ENCODE data around the gene CENPS. TPM values are rescaled to one million over a fixed set of nuclear protein-coding genes. Genes with fewer than 3 reads are reported as not detected.

CENPS gene
- total and polyA plus RNA-seq, 2 of the 8 experiments (the other 6 are each of a cell fraction or from before 2014, with no cell fraction given) = 7.8 to 20.3 TPM

DNA sequence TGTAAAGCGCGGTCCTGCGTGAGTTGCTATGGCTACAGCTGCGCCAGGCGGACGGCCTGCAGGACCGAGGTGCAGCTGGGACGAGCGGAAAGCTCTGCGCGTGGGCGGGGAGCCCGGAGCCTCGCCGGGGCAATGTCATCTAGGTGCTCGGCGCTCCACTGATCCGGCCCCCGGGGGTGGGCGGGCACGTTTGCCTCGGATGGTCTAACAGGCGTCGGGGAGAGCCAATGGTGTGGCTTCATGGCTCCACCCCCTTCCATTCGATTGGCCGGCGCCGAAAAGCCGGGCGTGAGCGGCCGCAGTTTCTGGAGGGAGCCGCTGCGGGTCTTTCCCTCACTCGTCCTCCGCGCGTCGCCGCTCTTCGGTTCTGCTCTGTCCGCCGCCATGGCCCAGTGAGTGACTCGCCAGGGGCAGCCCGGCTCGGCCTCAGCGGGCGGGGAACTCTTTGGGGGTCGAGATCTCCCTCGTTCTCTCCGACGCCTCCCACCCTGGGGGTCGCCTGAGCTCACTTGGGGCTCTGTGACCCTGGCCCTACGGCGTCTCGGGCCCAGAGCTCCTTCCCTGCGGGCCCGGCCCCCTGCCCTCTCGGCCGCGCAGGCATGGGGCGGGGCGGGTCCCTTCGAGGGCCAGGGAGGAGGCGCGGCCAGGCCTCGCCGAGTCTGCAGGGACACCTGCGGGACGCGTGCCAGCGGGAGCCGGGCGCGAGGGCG is 31.3 kb upstream of the CENPS start, which contains the start of gene PGD:
Gene PGD (plus strand): TSS at position 331 of the 710 bp plus-strand sequence. CDS start 54 bp downstream, at position 385.
- Histone ChIP-seq H4K91ac (replicated peaks; ENCODE audit: insufficient read length, low read length) (peak within 1 kb of the TSS; percentile 47), H3K4me2 (ENCODE audit: insufficient read depth in 1 of 2, low read depth in 2 of 2, low read length in 2 of 2) (peak within 1 kb of the TSS; percentile 82 to 91), H3K56ac (replicated peaks; ENCODE audit: insufficient read length, low read depth, low read length) (peak within 1 kb of the TSS; percentile 75), H3K18ac (ENCODE audit: extremely low read depth, low read length) (peak within 1 kb of the TSS; percentile 97), H2BK120ac (replicated peaks; ENCODE audit: low read depth, low read length) (no peak within 1 kb of the TSS), H4K20me1 (replicated peaks in 1 of 2; ENCODE audit: control insufficient read depth in 1 of 2, insufficient read depth in 2 of 2, low read length in 2 of 2) (peaks cover 3 to 6% of the 10 kb centered on the region in 2 experiments), H3K14ac (ENCODE audit: insufficient read length) (no peak within 1 kb of the TSS), H3K4me1 (replicated peaks in 1 of 4; ENCODE audit: control insufficient read depth in 3 of 4, insufficient read depth in 4 of 4, low read length in 3 of 4) (peaks cover 0 to 7% (median 5%) of the 10 kb centered on the region in 4 experiments; a peak in 5 of 7 replicates), H2BK15ac (ENCODE audit: low read length) (peak within 1 kb of the TSS; percentile 53; the same call in 1 of the 2 replicates), H3K23ac (ENCODE audit: insufficient read length) (no peak within 1 kb of the TSS), H2AFZ (ENCODE audit: low read length) (peak within 1 kb of the TSS; percentile 64; the same call in 1 of the 2 replicates), H2BK5ac (ENCODE audit: low read depth, low read length) (peak within 1 kb of the TSS; percentile 82), H3K36me3 (ENCODE audit: control insufficient read depth in 2 of 4, insufficient read depth in 4 of 4, low read length in 3 of 4) (peaks cover 5 to 30% (median 16%) of the 10 kb centered on the region in 4 experiments), H3K79me2 (ENCODE audit: control insufficient read depth in 1 of 2, insufficient read depth in 2 of 2, low read length in 2 of 2) (peaks cover 10 to 26% of the 10 kb centered on the region in 2 experiments), H3K27me3 (replicated peaks in 1 of 4; ENCODE audit: control insufficient read depth in 3 of 4, extremely low read depth in 1 of 4, insufficient read depth in 3 of 4, low read length in 3 of 4) (no peaks in the 10 kb centered on the region), H3K79me1 (ENCODE audit: low read depth, low read length) (no peaks in the 10 kb centered on the region; the same call in 1 of the 2 replicates), H2BK12ac (ENCODE audit: low read depth, low read length) (0 out of 2 replicates have a peak within 1 kb of the TSS, but pooled peaks have one; percentile 29), H3K4ac (replicated peaks; ENCODE audit: insufficient read length, low read depth, low read length) (peak within 1 kb of the TSS; percentile 87), H3K4me3 (ENCODE audit: extremely low read depth in 1 of 4, insufficient read depth in 2 of 4, low read depth in 3 of 4, low read length in 4 of 4) (peak within 1 kb of the TSS; percentile 84 to 99 (median 95)), H3K9ac (replicated peaks in 1 of 4; ENCODE audit: extremely low read depth in 1 of 4, low read depth in 3 of 4, low read length in 3 of 4) (peak within 1 kb of the TSS; percentile 58 to 91 (median 76)), H3K27ac (ENCODE audit: low read depth, low read length) (peak within 1 kb of the TSS; percentile 90), H2AK5ac (ENCODE audit: low read depth, low read length) (no peak within 1 kb of the TSS), H2BK20ac (ENCODE audit: low read length) (no peak within 1 kb of the TSS), H3K9me3 (ENCODE audit: insufficient read depth in 2 of 2, low read depth in 1 of 2, low read length in 1 of 2) (no peaks in the 10 kb centered on the region; a peak in 1 of 4 replicates), H3K23me2 (ENCODE audit: low read depth, low read length) (peaks cover 9% of the 10 kb centered on the region; the same call in 1 of the 2 replicates), H4K5ac (ENCODE audit: insufficient read length, low read depth, low read length) (peak within 1 kb of the TSS; percentile 98), H4K8ac (ENCODE audit: extremely low read depth, insufficient read depth, low read length) (peak within 1 kb of the TSS; percentile 66; the same call in 1 of the 2 replicates)
- ChIA-PET POLR2A (ENCODE audit: partially characterized antibody) (interaction anchor here (0.6 to 6.5 kb wide), 18 partner anchors 10 to 678 kb away, joined by 3 to 72 read pairs (median 4); partner anchors contain the start of genes CENPS, DFFA and KIF1B), CTCF (ENCODE audit: partially characterized antibody) (interaction anchor here (1.3 to 2.8 kb wide), 5 partner anchors 10 to 95 kb away, joined by 3 to 22 read pairs (median 11); partner anchors contain the start of gene CENPS)
- FAIRE-seq = no peak
- peak; percentile 87 to 99 for DNase-seq (ENCODE audit: low read depth in 1 of 2, low spot score in 2 of 2)
- 1% methylated on average over 54 of the region's 76 CpGs; no CpG with 5 or more reads in 1 of the 2 experiments for WGBS, 2 experiments (ENCODE audit: extremely low coverage in 1 of 2, insufficient coverage in 1 of 2, insufficient read length in 1 of 2, insufficient replicate concordance in 2 of 2, low coverage in 1 of 2, low lambda C conversion rate in 2 of 2, missing lambda C conversion rate in 1 of 2)
- TF ChIP-seq SAP30 (IDR thresholded peaks at IDR 0.05; ENCODE audit: insufficient read depth, insufficient replicate concordance, low read length) = no peak
- TF ChIP-seq PHF8 (conservative IDR thresholded peaks at IDR 0.05; ENCODE audit: low read depth, low read length) = peak; percentile 74
- TF ChIP-seq RNF2 (IDR thresholded peaks at IDR 0.05; ENCODE audit: borderline replicate concordance, low read depth, low read length, missing control alignments, poor library complexity, severe bottlenecking) = peak; percentile 40
- no peak for TF ChIP-seq RXRA (IDR thresholded peaks at IDR 0.05; ENCODE audit: insufficient read depth, low read depth, low read length)
- no peak for TF ChIP-seq MAFK (IDR thresholded peaks at IDR 0.05; ENCODE audit: low read depth, low read length)
- no peak for TF ChIP-seq EP300 (IDR thresholded peaks at IDR 0.05; ENCODE audit: borderline replicate concordance in 1 of 2, low read depth in 2 of 2, low read length in 2 of 2)
- TF ChIP-seq SIX5 (IDR thresholded peaks at IDR 0.05; ENCODE audit: low read depth, low read length) = no peak
- TF ChIP-seq CREB1 (IDR thresholded peaks at IDR 0.05) = peak; percentile 79
- TF ChIP-seq POU5F1 (IDR thresholded peaks at IDR 0.05; ENCODE audit: low read depth, low read length) = no peak
- no peak for TF ChIP-seq FOSL1 (IDR thresholded peaks at IDR 0.05; ENCODE audit: insufficient read depth, low read depth, low read length)

Data from H1 (cell line).